Peyer's patch (tissue), 4 donors: ENCODE data around the gene ZNF311.

ENCODE experiments used
- CTCF ChIP-seq, 6 experiments: fragments of 450-650 bp in 4 of 6; fragments of 200-600 bp in 2 of 6; sonication (generic) in 1 of 6; IDR thresholded peaks; one replicate each; pipeline ENCODE4 v1.5.1; 2017 to 2019; ENCODE audit warnings: antibody characterized with exemption in 6 of 6, mild to moderate bottlenecking in 3 of 6, moderate library complexity in 1 of 6
- POLR2A ChIP-seq, 2 donors: fragments of 450-650 bp; IDR thresholded peaks; one replicate each; pipeline ENCODE4 v1.5.1; 2017; ENCODE audit warnings: antibody characterized with exemption in 2 of 2, mild to moderate bottlenecking in 2 of 2, moderate library complexity in 2 of 2

- TF ChIP-seq CTCF (IDR thresholded peaks at IDR 0.05) (no peak), POLR2A (IDR thresholded peaks at IDR 0.05) (no peak)
Observed at GRCh38 chr6:28953039-28953584, 52.0 kb downstream of the ZNF311 start.
